ENCODE results near the gene VRTN. TPM values are rescaled to one million over a fixed set of nuclear protein-coding genes. Genes with fewer than 3 reads are reported as not detected.
"Not testable (repeated sequence)": the region's sequence is repeated elsewhere in the genome, so short reads cannot be mapped to it uniquely, and the experiment has no call there.

VRTN gene
- total RNA-seq, 4 donors from 2014 or later: not detected

GRCh38 chr14:74368441-74368840 is 20.2 kb downstream of the VRTN start:
- no peaks in the 10 kb centered on the region for H3K27me3 ChIP-seq
- no peaks in the 10 kb centered on the region for H3K9me3 ChIP-seq
- H3K36me3 ChIP-seq: no peaks in the 10 kb centered on the region
- intact Hi-C loops (cut with DNase I): no loop called here
- no peak overlapping the region for H3K4me3 ChIP-seq (replicated peaks in 1 of 3)
- H3K4me1 ChIP-seq: no peaks in the 10 kb centered on the region
- no peak overlapping the region for H3K27ac ChIP-seq
- WGBS, 2 donors: 85 to 89% methylated on average over 8 of the region's 8 CpGs
- no peak for TF ChIP-seq POLR2A (IDR thresholded peaks at IDR 0.05)
- TF ChIP-seq CTCF (IDR thresholded peaks at IDR 0.05): no peak
- no peak for DNase-seq

- Histone ChIP-seq H3K4me3 (replicated peaks in 1 of 3) (no peak overlapping the region), H3K36me3 (no peaks in the 10 kb centered on the region), H3K9me3 (no peaks in the 10 kb centered on the region), H3K27ac (no peak overlapping the region), H3K4me1 (no peaks in the 10 kb centered on the region), H3K27me3 (no peaks in the 10 kb centered on the region)
- intact Hi-C loops (cut with DNase I): no loop called here
- DNase-seq: no peak
- WGBS, 2 donors: 94 to 95% methylated on average over 34 to 38 of the region's 38 CpGs
- no peak for TF ChIP-seq POLR2A (IDR thresholded peaks at IDR 0.05)
These were observed 29.9 kb downstream of the VRTN start for GRCh38 chr14:74377976-74378690.

DNA sequence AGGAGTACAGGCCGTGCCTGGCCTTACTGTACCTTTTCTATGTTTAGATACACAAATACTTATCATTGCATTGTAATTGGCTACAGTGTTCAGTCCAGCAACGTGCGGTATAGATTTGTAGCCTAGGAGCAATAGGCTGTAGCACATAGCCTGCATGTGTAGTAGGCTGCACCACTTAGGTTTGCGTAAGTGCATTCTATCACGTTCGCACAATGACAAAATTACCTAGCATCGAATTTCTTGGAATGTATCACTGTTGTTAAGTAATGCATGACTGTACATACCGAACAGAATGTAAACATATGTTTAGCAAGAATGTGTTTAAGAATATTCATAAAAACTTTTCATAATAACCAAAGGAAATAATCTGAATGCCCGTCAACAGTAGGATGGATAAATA is 31.9 kb downstream of the VRTN start:
- DNase-seq: no peak
- Histone ChIP-seq H3K4me3 (replicated peaks in 1 of 3) (no peak overlapping the region), H3K36me3 (no peaks in the 10 kb centered on the region), H3K9me3 (no peaks in the 10 kb centered on the region), H3K27me3 (no peaks in the 10 kb centered on the region), H3K27ac (no peak overlapping the region), H3K4me1 (no peaks in the 10 kb centered on the region)
- 84 to 87% methylated on average over 9 of the region's 9 CpGs for WGBS, 2 donors
- TF ChIP-seq POLR2A (IDR thresholded peaks at IDR 0.05): no peak
- TF ChIP-seq CTCF (IDR thresholded peaks at IDR 0.05): no peak
- intact Hi-C loops (cut with DNase I): no loop called here

DNA sequence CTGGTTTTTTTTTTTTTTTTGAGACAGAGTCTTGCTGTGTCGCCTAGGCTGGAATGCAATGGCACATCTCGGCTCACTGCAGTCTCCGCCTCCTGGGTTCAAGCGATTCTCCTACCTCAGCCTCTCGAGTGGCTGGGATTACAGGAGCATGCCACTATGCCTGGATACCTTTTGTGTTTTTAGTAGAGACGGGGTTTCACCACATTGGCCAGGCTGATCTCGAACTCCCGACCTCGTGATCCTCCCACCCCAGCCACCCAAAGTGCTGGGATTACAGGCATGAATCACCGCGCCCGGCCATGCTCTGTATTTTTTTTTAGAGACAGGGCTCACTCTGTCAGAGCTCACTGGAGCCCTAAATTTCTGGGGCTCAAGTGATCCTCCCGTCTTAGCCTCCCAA is 32.6 kb downstream of the VRTN start:
- WGBS, 2 donors: 83 to 85% methylated on average over 13 of the region's 13 CpGs
- no peak overlapping the region for H3K4me3 ChIP-seq (replicated peaks in 1 of 3)
- no peaks in the 10 kb centered on the region for H3K27me3 ChIP-seq
- H3K9me3 ChIP-seq: no peaks in the 10 kb centered on the region
- no peak for DNase-seq
- H3K27ac ChIP-seq: no peak overlapping the region
- intact Hi-C loops (cut with DNase I): no loop called here
- no peaks in the 10 kb centered on the region for H3K36me3 ChIP-seq
- no peak for TF ChIP-seq POLR2A (IDR thresholded peaks at IDR 0.05)
- TF ChIP-seq CTCF (IDR thresholded peaks at IDR 0.05): no peak
- no peaks in the 10 kb centered on the region for H3K4me1 ChIP-seq

- WGBS, 2 donors: 72 to 78% methylated on average over 10 of the region's 10 CpGs
- DNase-seq; H3K36me3 ChIP-seq; H3K27me3 ChIP-seq; H3K9me3 ChIP-seq; H3K4me1 ChIP-seq; intact Hi-C loops (cut with DNase I); H3K4me3 ChIP-seq (replicated peaks in 1 of 3); H3K27ac ChIP-seq: not testable (repeated sequence)
These were observed 33.3 kb downstream of the VRTN start for GRCh38 chr14:74381571-74381970.

GRCh38 chr14:74382231-74382630 is 34.0 kb downstream of the VRTN start:
- intact Hi-C loops (cut with DNase I): no loop called here
- H3K4me1 ChIP-seq: no peaks in the 10 kb centered on the region
- H3K36me3 ChIP-seq: no peaks in the 10 kb centered on the region
- no peak for DNase-seq
- H3K4me3 ChIP-seq (replicated peaks in 1 of 3): no peak overlapping the region
- WGBS, 2 donors: 94 to 98% methylated on average over 4 of the region's 4 CpGs
- no peaks in the 10 kb centered on the region for H3K9me3 ChIP-seq
- no peaks in the 10 kb centered on the region for H3K27me3 ChIP-seq
- TF ChIP-seq POLR2A (IDR thresholded peaks at IDR 0.05) (no peak), CTCF (IDR thresholded peaks at IDR 0.05) (no peak)
- H3K27ac ChIP-seq: no peak overlapping the region
